ENCODE measurements around the gene CTBP2. TPM values are rescaled to one million over a fixed set of nuclear protein-coding genes. Genes with fewer than 3 reads are reported as not detected.
A peak's percentile ranks its signal among the peaks of the same experiment; 100 is the strongest.

CTBP2 gene
- total and polyA plus RNA-seq, 2 of the 13 experiments (the other 11 are each of a cell fraction or from before 2014, with no cell fraction given) = 0.08 TPM; not detected in 1

GRCh38 chr10:124972637-124973036 is 187.7 kb downstream of the CTBP2 start:
- POLR2A ChIA-PET = no interaction called here
- no peak for FAIRE-seq
- no peak for DNase-seq (ENCODE audit: low spot score)
- peaks cover 6% of the 10 kb centered on the region for H3K79me2 ChIP-seq (ENCODE audit: insufficient read depth, low read length)
- ATAC-seq = no peak
- BruUV-seq (replicated peaks) = no TSS peak
- H2AFZ ChIP-seq (ENCODE audit: low read length) = no peak overlapping the region
- WGBS (ENCODE audit: low lambda C conversion rate) = 93% methylated on average over 7 of the region's 7 CpGs
- H3K9ac ChIP-seq (ENCODE audit: insufficient read depth, low read depth, low read length) = no peak overlapping the region
- H3K27ac ChIP-seq (ENCODE audit: extremely low read length, insufficient read depth, low read length) = no peak overlapping the region
- H3K4me1 ChIP-seq (ENCODE audit: insufficient read depth, low read length) = no peaks in the 10 kb centered on the region
- intact Hi-C loops (cut with micrococcal nuclease; ENCODE audit: unreplicated experiment) = no loop called here
- peaks cover 24 to 50% of the 10 kb centered on the region in 2 experiments for H3K36me3 ChIP-seq (replicated peaks in 1 of 2; ENCODE audit: control insufficient read depth in 1 of 2, insufficient read depth in 2 of 2, low read length in 2 of 2)
- no peak overlapping the region for H3K4me3 ChIP-seq (replicated peaks in 1 of 3; ENCODE audit: insufficient read depth in 1 of 3, low read depth in 2 of 3, low read length in 3 of 3)
- CTCF ChIA-PET (ENCODE audit: low intra/inter-chr PET ratio, low total read pairs) = no interaction called here
- H3K4me2 ChIP-seq (ENCODE audit: low read depth, low read length) = no peak overlapping the region
- H4K20me1 ChIP-seq (ENCODE audit: insufficient read depth, low read length) = peaks cover 3% of the 10 kb centered on the region
- in situ Hi-C loops (cut with HindIII; ENCODE audit: extremely low pct_ligation_motif_present, low pct_unique_long_range_greater_than_20kb) = no loop called here
- no peaks in the 10 kb centered on the region for H3K27me3 ChIP-seq (ENCODE audit: control insufficient read depth in 1 of 2, insufficient read depth in 2 of 2, low read length in 2 of 2)
- TF ChIP-seq AGO2 (optimal IDR thresholded peaks at IDR 0.05; ENCODE audit: low read depth, low read length) (no peak), ZNF121 (CRISPR knock-in tag; IDR thresholded peaks at IDR 0.05) (peak; percentile 55; the same call in 1 of the 2 replicates)
- H3K9me3 ChIP-seq (ENCODE audit: low read length) = no peaks in the 10 kb centered on the region

- WGBS (ENCODE audit: low lambda C conversion rate) = 89% methylated on average over 2 of the region's 2 CpGs
- CTCF ChIA-PET (ENCODE audit: low intra/inter-chr PET ratio, low total read pairs) = no interaction called here
- no peak for ATAC-seq
- Histone ChIP-seq H2AFZ (ENCODE audit: low read length) (no peak overlapping the region), H3K27me3 (ENCODE audit: control insufficient read depth in 1 of 2, insufficient read depth in 2 of 2, low read length in 2 of 2) (no peaks in the 10 kb centered on the region), H3K4me2 (ENCODE audit: low read depth, low read length) (no peak overlapping the region), H4K20me1 (ENCODE audit: insufficient read depth, low read length) (peaks cover 5% of the 10 kb centered on the region; the same call in 1 of the 2 replicates), H3K4me1 (ENCODE audit: insufficient read depth, low read length) (no peaks in the 10 kb centered on the region), H3K36me3 (replicated peaks in 1 of 2; ENCODE audit: control insufficient read depth in 1 of 2, insufficient read depth in 2 of 2, low read length in 2 of 2) (peaks cover 28 to 63% of the 10 kb centered on the region in 2 experiments), H3K4me3 (replicated peaks in 1 of 3; ENCODE audit: insufficient read depth in 1 of 3, low read depth in 2 of 3, low read length in 3 of 3) (no peak overlapping the region), H3K9ac (ENCODE audit: insufficient read depth, low read depth, low read length) (no peak overlapping the region), H3K79me2 (ENCODE audit: insufficient read depth, low read length) (peaks cover 11% of the 10 kb centered on the region), H3K27ac (ENCODE audit: extremely low read length, insufficient read depth, low read length) (no peak overlapping the region), H3K9me3 (ENCODE audit: low read length) (no peaks in the 10 kb centered on the region)
- BruUV-seq (replicated peaks) = no TSS peak
- POLR2A ChIA-PET = no interaction called here
- TF ChIP-seq FOXK1 (CRISPR knock-in tag; IDR thresholded peaks at IDR 0.05; ENCODE audit: borderline replicate concordance, low read depth) (no peak), MBD4 (IDR thresholded peaks at IDR 0.05; ENCODE audit: borderline replicate concordance, low read length) (no peak), NCOA5 (CRISPR knock-in tag; IDR thresholded peaks at IDR 0.05) (no peak), CEBPB (IDR thresholded peaks at IDR 0.05; ENCODE audit: borderline replicate concordance, low read depth, low read length) (no peak), RCOR2 (CRISPR knock-in tag; IDR thresholded peaks at IDR 0.05) (no peak), ZBTB37 (CRISPR knock-in tag; IDR thresholded peaks at IDR 0.05) (no peak), MEIS1 (CRISPR knock-in tag; IDR thresholded peaks at IDR 0.05; ENCODE audit: borderline replicate concordance) (no peak), RELA (CRISPR knock-in tag; IDR thresholded peaks at IDR 0.05) (no peak), ZMYM3 (CRISPR knock-in tag; IDR thresholded peaks at IDR 0.05) (no peak), HES4 (CRISPR knock-in tag; IDR thresholded peaks at IDR 0.05; ENCODE audit: borderline replicate concordance) (no peak)
- FAIRE-seq = no peak
- no peak for DNase-seq (ENCODE audit: low spot score)
- in situ Hi-C loops (cut with HindIII; ENCODE audit: extremely low pct_ligation_motif_present, low pct_unique_long_range_greater_than_20kb) = no loop called here
- intact Hi-C loops (cut with micrococcal nuclease; ENCODE audit: unreplicated experiment) = no loop called here
Observed at GRCh38 chr10:124971276-124971675, 189.1 kb downstream of the CTBP2 start.

Measured in HepG2 (cell line).